Head of caudate nucleus (tissue), 42 donors: ENCODE data around the gene RUBCN.
"Not testable (repeated sequence)": the region's sequence is repeated elsewhere in the genome, so short reads cannot be mapped to it uniquely, and the experiment has no call there.

Experiments used
- DNase-seq, 42 donors: peaks; one replicate each; pipeline versions ENCODE4 v3.0.0 to v3.0.0-alpha.2; 2020 to 2021; ENCODE audit warnings: mixed read lengths in 7 of 42
- intact Hi-C: fragments of 100-400 bp; cut with DNase I; formaldehyde crosslinking; loops from one replicate; pipeline ENCODE4 v1.15.0; 2022

The RUBCN gene

GRCh38 chr3:197664414-197665141 lies 72.1 kb downstream of the RUBCN start:
- intact Hi-C loops = not testable (repeated sequence)
- DNase-seq = peak in 7 of 42 donors; percentile 20 to 48 (median 33)

- DNase-seq, intact Hi-C loops: not testable (repeated sequence)
Observed at GRCh38 chr3:197663367-197664140, 73.2 kb downstream of the RUBCN start.

GRCh38 chr3:197662352-197662751 lies 74.4 kb downstream of the RUBCN start:
- intact Hi-C loops = not testable (repeated sequence)

GRCh38 chr3:197661874-197662273 lies 74.8 kb downstream of the RUBCN start:
- DNase-seq, intact Hi-C loops: not testable (repeated sequence)

More at GRCh38 chr3:197662352-197662751, 74.4 kb downstream of the RUBCN start:
- not testable (repeated sequence) for DNase-seq

GRCh38 chr3:197661234-197661834 lies 75.4 kb downstream of the RUBCN start:
- intact Hi-C loops, DNase-seq: not testable (repeated sequence)

GRCh38 chr3:197659701-197660100 lies 77.0 kb downstream of the RUBCN start:
- intact Hi-C loops, DNase-seq: not testable (repeated sequence)

- intact Hi-C loops, DNase-seq: not testable (repeated sequence)
Observed at GRCh38 chr3:197659144-197659543, 77.6 kb downstream of the RUBCN start.

GRCh38 chr3:197658706-197659105 lies 78.0 kb downstream of the RUBCN start:
- DNase-seq, intact Hi-C loops: not testable (repeated sequence)

GRCh38 chr3:197657541-197658292 lies 79.0 kb downstream of the RUBCN start:
- DNase-seq, intact Hi-C loops: not testable (repeated sequence)

GRCh38 chr3:197656960-197657359 lies 79.7 kb downstream of the RUBCN start:
- intact Hi-C loops, DNase-seq: not testable (repeated sequence)

GRCh38 chr3:197656129-197656528 lies 80.6 kb downstream of the RUBCN start:
- intact Hi-C loops, DNase-seq: not testable (repeated sequence)

GRCh38 chr3:197654998-197655330 lies 81.7 kb downstream of the RUBCN start:
- intact Hi-C loops, DNase-seq: not testable (repeated sequence)

GRCh38 chr3:197654090-197654997 lies 82.4 kb downstream of the RUBCN start:
- intact Hi-C loops = not testable (repeated sequence)
- DNase-seq = peak in 1 of 42 donors; percentile 42

- intact Hi-C loops = not testable (repeated sequence)
- peak in 3 of 42 donors; percentile 24 to 51 (median 27) for DNase-seq
Observed at GRCh38 chr3:197652860-197653259, 83.8 kb downstream of the RUBCN start.

- DNase-seq, intact Hi-C loops: not testable (repeated sequence)
Observed at GRCh38 chr3:197647649-197648048, 89.1 kb downstream of the RUBCN start.

- DNase-seq, intact Hi-C loops: not testable (repeated sequence)
Observed at GRCh38 chr3:197647191-197647590, 89.5 kb downstream of the RUBCN start.

GRCh38 chr3:197646294-197646693 lies 90.4 kb downstream of the RUBCN start:
- DNase-seq, intact Hi-C loops: not testable (repeated sequence)

GRCh38 chr3:197637556-197637955 lies 99.1 kb downstream of the RUBCN start:
- intact Hi-C loops, DNase-seq: not testable (repeated sequence)
